HL-60 (cell line): ENCODE measurements around the gene SGO2.

Source experiments
- DNase-seq, 2 experiments: peaks; one replicate each; pipeline ENCODE4 v3.0.0-alpha.2; 2010 to 2020; ENCODE audit warnings: low read depth in 1 of 2, low spot score in 1 of 2
- H3K27ac ChIP-seq: fragments of 250-450 bp; sonication (Bioruptor Pico); replicated peaks from 2 replicates; pipeline ENCODE4 v1.5.1; 2020; ENCODE audit warnings: mild to moderate bottlenecking, moderate library complexity
- H3K27me3 ChIP-seq: fragments of 250-450 bp; sonication (Bioruptor Pico); 2 replicates; pipeline ENCODE4 v1.5.1; 2021; ENCODE audit warnings: mild to moderate bottlenecking, moderate library complexity; ENCODE audit not compliant: insufficient read depth, poor library complexity, severe bottlenecking
- H3K4me3 ChIP-seq: replicated peaks from 2 replicates; pipeline ENCODE4 v1.5.1; 2011; ENCODE audit warnings: mild to moderate bottlenecking, control low read depth, low read length; ENCODE audit not compliant: insufficient read depth
- GABPA ChIP-seq: IDR thresholded peaks from 2 replicates; pipeline ENCODE4 v1.6.1; 2012; ENCODE audit warnings: low read depth
- POLR2AphosphoS5 ChIP-seq: IDR thresholded peaks from 2 replicates; pipeline ENCODE4 v1.6.1; 2012; ENCODE audit warnings: low read depth
- SPI1 ChIP-seq: IDR thresholded peaks from 2 replicates; pipeline ENCODE4 v1.6.1; 2012; ENCODE audit warnings: low read depth, mild to moderate bottlenecking, borderline replicate concordance
- TF ChIP-seq, protein P1 (sequence below): IDR thresholded peaks from 2 replicates; pipeline ENCODE4 v1.6.1; 2012; ENCODE audit warnings: low read depth; ENCODE audit not compliant: insufficient replicate concordance
- TF ChIP-seq, protein P2 (sequence below): IDR thresholded peaks from one replicate; pipeline ENCODE4 v1.5.1; 2011; ENCODE audit warnings: low read length, control low read depth, inconsistent platforms; ENCODE audit not compliant: insufficient read depth

The SGO2 gene

DNA sequence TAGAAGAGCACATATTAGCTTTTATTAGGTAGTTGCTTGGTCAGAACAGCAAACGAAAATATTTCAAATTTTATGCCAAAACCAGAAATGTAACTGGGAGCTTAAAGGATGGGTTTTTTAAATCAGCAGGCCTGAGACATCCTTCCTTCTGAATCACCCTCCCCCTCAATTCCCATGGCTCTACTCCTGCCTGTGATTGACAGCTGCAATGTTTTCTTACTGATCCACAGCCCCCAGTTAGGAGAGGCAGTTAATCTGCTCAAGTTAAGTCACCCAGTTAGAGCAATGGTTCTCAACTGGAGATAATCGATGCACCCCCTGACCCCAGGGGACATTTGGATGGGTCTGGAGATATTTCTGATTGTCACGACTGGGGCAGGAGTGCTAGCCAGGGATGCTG lies 41.1 kb upstream of the SGO2 start:
- no peaks in the 10 kb centered on the region for H3K27me3 ChIP-seq
- no peak overlapping the region for H3K4me3 ChIP-seq
- H3K27ac ChIP-seq, result no peak overlapping the region
- TF ChIP-seq, protein P1, sequence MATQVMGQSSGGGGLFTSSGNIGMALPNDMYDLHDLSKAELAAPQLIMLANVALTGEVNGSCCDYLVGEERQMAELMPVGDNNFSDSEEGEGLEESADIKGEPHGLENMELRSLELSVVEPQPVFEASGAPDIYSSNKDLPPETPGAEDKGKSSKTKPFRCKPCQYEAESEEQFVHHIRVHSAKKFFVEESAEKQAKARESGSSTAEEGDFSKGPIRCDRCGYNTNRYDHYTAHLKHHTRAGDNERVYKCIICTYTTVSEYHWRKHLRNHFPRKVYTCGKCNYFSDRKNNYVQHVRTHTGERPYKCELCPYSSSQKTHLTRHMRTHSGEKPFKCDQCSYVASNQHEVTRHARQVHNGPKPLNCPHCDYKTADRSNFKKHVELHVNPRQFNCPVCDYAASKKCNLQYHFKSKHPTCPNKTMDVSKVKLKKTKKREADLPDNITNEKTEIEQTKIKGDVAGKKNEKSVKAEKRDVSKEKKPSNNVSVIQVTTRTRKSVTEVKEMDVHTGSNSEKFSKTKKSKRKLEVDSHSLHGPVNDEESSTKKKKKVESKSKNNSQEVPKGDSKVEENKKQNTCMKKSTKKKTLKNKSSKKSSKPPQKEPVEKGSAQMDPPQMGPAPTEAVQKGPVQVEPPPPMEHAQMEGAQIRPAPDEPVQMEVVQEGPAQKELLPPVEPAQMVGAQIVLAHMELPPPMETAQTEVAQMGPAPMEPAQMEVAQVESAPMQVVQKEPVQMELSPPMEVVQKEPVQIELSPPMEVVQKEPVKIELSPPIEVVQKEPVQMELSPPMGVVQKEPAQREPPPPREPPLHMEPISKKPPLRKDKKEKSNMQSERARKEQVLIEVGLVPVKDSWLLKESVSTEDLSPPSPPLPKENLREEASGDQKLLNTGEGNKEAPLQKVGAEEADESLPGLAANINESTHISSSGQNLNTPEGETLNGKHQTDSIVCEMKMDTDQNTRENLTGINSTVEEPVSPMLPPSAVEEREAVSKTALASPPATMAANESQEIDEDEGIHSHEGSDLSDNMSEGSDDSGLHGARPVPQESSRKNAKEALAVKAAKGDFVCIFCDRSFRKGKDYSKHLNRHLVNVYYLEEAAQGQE, result no peak
- no peak for TF ChIP-seq GABPA
- TF ChIP-seq, protein P2, sequence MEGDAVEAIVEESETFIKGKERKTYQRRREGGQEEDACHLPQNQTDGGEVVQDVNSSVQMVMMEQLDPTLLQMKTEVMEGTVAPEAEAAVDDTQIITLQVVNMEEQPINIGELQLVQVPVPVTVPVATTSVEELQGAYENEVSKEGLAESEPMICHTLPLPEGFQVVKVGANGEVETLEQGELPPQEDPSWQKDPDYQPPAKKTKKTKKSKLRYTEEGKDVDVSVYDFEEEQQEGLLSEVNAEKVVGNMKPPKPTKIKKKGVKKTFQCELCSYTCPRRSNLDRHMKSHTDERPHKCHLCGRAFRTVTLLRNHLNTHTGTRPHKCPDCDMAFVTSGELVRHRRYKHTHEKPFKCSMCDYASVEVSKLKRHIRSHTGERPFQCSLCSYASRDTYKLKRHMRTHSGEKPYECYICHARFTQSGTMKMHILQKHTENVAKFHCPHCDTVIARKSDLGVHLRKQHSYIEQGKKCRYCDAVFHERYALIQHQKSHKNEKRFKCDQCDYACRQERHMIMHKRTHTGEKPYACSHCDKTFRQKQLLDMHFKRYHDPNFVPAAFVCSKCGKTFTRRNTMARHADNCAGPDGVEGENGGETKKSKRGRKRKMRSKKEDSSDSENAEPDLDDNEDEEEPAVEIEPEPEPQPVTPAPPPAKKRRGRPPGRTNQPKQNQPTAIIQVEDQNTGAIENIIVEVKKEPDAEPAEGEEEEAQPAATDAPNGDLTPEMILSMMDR, result no peak
- no peak for TF ChIP-seq SPI1
- TF ChIP-seq POLR2AphosphoS5, result no peak
- DNase-seq, result no peak

DNA sequence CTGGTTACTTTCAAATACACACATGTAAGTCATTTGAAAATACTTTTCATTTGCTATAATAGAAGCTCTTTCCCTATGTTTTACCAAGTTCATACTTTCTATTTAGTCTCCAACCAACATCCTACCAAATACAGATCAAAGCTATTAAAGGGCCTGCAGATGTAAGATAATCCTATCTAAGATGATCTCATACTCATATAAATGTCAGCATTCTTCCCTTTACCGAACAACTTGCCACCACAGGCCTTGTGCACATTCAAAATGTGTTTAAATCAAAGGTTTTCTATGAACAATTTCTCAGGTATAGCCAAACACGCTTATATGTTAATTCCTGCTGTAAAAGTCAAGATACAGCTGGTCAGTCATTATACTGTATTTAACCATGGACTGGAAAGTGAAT lies 39.5 kb upstream of the SGO2 start:
- Histone ChIP-seq H3K27ac (no peak overlapping the region), H3K27me3 (no peaks in the 10 kb centered on the region), H3K4me3 (no peak overlapping the region)
- no peak for DNase-seq
- TF ChIP-seq POLR2AphosphoS5 (no peak), SPI1 (no peak), GABPA (no peak)
- TF ChIP-seq, protein P2, result no peak
- TF ChIP-seq, protein P1, result no peak

DNA sequence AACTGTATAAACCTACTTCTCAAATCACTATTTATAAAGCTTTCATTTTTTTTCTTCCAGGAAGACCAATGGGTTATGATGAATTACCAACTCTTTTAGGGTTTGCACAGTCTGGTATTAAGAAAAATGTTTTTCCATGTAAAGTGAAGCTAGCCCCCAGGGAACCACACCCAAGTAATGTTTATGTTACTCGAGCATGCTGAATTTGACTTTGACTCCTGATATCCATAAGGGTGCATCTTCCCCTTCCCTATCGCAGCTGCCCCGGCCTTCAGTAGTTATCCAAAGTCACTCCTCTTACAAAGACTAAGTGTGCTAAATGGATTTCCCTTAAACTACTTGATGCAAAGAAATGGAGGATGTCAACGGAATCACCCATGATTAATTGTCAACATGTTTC lies 37.8 kb upstream of the SGO2 start:
- DNase-seq, result no peak
- TF ChIP-seq, protein P2, result no peak
- no peak for TF ChIP-seq SPI1
- TF ChIP-seq, protein P1, result no peak
- TF ChIP-seq GABPA, result no peak
- no peak for TF ChIP-seq POLR2AphosphoS5
- Histone ChIP-seq H3K4me3 (no peak overlapping the region), H3K27ac (no peak overlapping the region), H3K27me3 (no peaks in the 10 kb centered on the region)
